NCI-H82 treated with DMSO at 0.1 percent for 48 hours (cell line): ENCODE results near the gene PIK3AP1.
"Not testable (repeated sequence)": the region's sequence is repeated elsewhere in the genome, so short reads cannot be mapped to it uniquely, and the experiment has no call there.

Source experiments
- DNase-seq: peaks from one replicate; lab custom pipeline; 2025; ENCODE audit not compliant: unreplicated experiment; lab: John Stamatoyannopoulos, UW

Gene PIK3AP1

GRCh38 chr10:96699613-96700012, 20.7 kb downstream of the PIK3AP1 start:
- no peak for DNase-seq

- DNase-seq, result not testable (repeated sequence)
These were observed 22.0 kb downstream of the PIK3AP1 start for GRCh38 chr10:96698305-96698704.

DNA sequence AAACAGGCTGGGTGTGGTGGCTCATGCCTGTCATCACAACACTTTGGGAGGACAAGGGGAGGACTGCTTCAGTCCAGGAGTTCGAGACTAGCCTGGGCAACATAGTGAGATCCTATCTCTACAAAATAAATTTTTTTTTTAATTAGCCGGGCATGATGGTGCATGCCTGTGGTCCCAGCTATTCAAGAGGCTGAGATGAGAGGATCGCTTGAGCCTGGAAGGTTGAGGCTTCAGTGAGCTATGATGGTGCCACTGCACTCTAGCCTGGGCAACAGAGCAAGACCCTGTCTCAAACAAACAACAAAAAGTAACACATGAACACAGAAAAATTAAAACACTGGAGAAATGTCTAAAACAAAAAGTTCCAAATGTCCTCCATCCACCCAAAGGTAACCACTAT, 22.9 kb downstream of the PIK3AP1 start:
- no peak for DNase-seq

DNA sequence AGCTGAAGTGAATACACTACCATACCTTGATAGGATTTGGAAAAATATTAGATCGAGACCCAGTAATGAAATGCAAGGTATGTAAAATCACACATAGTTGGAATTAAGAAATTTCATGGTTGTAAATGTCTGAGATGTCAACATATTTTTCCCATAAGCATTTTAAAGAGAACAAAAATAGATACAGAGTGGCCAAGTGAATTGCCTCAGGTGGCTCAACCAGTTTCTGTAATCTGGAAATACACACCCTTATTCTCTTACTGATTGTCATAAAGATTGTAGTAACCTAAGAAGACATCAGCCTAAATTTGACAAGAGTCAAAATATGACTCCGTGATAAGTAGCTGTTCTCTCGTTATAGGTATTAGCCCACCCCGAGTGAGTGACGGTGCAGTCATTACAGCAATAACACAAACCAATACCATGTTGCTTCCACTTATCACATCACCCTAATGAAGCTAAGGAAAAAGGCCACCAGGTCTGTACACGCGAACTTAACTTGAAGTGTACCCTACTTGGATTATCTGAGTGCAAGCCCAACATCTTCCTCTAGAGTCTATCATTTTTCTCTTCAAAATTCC, 23.4 kb downstream of the PIK3AP1 start:
- DNase-seq, result no peak

DNA sequence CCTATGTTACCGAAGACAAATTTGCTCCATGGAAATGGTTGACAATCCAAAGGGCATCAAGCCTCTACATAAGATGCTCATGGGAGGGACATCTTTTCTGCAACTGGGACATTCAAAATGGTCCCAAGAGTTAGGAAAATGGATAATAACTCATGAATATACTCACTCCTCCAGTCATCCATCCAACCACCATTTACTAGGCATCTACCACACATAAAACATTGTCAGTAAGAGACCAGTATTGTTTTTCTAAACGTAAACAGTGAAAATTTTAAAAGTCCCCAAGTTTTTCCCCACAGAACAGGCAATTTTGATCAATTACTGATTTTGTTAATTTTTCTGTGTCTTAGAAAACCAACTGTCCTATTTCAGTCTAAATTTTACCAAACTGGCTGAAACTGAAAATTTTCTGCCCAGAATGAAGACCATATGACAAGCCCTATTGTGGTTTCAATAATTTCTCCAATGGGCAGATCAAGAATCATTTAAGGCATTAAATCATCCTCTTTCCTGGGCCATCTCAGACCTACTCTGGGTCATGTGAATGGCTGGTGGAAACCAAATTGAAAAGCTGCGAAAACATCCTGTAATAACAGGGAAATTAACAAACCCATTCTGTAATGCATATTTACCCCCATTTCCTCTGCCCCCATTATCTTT, 24.2 kb downstream of the PIK3AP1 start:
- no peak for DNase-seq

DNA sequence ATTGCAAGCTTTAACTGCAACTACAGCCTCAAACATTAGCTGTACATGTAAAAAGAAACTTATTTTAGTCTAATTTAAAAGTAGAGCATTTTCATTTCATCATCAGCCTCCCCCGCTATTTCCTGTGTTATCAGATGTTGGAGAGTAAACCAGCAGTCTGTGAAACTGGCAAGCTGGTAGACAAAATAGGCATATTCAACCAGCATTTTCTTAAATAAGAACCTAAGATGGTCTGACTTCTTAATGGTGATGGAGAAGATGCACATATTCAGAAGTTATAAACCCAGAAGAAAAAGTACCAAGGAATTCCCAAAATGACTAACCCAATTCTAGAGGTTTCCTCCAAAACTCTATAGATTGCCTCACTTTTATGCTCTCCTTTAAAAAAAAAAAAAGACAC, 24.9 kb downstream of the PIK3AP1 start:
- DNase-seq, result no peak

DNA sequence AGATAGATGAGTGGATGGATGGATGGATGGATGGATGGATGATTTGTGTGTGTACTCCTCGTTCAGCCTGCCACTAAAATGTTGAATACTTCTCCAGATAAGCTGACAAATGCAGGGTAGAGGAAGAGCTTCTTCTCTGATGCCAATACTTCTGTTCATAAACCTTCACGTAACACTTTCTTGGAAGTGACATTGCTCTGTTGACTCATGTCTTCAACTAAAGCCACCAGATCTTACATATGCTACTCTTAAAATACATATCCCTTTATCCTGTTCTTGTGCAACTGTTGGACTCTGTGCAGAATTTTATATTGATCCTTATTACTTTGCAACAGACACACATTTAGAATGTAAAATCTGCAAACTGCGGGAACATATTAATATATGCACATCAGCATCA, 26.9 kb downstream of the PIK3AP1 start:
- no peak for DNase-seq

- no peak for DNase-seq
These were observed 27.9 kb downstream of the PIK3AP1 start for GRCh38 chr10:96692427-96692826.

GRCh38 chr10:96691761-96692160, 28.6 kb downstream of the PIK3AP1 start:
- no peak for DNase-seq

DNA sequence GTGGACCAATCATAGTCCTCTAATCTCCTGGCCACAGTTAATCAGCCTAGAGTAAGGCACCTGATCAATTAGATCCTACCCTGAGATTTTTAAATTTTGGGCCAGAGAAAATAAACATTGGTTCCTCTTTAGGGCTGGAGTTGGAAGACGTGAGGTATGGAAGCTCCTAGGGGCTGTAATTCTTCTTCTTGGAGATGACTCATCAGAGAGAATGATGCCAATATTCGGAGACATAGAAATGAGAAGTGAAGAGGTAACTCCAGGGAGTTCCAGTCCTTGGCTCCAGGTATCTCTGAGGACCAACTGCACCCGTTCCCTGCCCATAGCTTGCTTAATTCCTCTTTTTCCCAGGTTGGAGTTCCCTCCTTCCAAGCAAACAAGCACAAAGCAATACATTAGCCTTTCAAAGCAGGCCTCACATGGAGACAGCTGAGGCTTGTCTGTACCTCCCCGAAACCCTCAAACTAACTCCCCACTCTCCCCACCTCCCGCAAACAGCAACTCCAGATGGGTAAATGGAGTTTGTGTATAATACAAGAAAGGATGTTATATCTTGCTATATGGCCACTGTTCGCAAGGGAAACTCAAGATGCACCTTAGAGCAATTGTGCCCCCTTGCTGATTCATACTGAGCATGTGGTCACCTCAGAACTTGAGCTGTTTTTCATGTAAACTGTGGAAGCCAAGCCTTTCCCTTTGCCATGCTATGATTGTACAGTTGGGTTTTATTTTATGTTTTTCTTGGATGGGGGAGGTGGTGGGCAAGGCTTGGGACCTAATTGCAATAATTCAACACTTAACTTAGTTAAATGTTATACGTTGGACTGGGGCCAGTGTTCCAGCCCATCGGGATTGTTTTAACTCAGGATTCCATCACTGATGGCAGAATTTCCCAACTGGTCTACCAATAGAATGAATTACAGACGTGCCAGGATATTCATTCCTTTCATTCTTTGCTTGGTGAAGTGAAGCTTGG, 29.3 kb downstream of the PIK3AP1 start:
- no peak for DNase-seq

- DNase-seq, result no peak
These were observed 31.5 kb downstream of the PIK3AP1 start for GRCh38 chr10:96688789-96689188.

- no peak for DNase-seq
These were observed 32.8 kb downstream of the PIK3AP1 start for GRCh38 chr10:96687317-96688012.

- no peak for DNase-seq
These were observed 33.8 kb downstream of the PIK3AP1 start for GRCh38 chr10:96686514-96686913.

- no peak for DNase-seq
These were observed 35.0 kb downstream of the PIK3AP1 start for GRCh38 chr10:96685306-96685705.

DNA sequence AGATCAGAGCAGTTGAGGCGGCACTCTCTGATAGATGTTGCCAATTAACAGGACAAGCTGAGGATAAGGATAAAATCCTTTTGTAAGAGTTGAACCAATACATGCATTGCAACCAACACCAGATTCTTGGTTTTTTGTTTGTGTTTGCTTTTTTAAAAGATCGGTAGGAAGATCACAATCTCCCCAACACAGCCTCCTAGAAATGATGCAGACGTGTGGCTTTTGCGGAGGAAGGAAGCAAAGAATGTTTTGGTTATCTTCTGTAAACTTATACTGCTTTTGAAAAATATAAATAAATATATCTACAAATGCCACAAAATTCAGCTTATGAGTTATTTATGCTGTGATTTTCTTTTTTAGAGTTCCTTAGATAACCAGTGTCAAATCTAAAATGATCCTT, 35.5 kb downstream of the PIK3AP1 start:
- no peak for DNase-seq

GRCh38 chr10:96683710-96684109, 36.6 kb downstream of the PIK3AP1 start:
- DNase-seq, result no peak

DNA sequence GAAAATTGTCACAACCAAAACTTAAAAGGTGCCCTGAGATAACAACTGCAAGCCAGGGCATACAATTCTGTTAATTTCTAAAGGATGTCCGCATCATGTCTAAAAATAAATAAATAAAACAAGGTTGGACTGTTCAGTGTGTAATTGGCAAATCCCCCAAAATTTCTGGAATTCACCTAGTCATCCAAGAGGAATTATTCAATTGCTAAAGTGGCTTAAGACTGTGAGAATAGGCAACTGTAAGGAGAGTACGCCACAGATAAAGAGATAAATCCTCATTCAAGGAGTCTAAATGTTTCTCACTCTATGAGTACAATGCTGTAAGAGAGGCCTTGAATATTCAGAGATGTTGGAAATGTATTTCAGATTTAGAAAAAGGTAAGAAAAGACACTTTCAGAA, 37.2 kb downstream of the PIK3AP1 start:
- no peak for DNase-seq

GRCh38 chr10:96681524-96681923, 38.8 kb downstream of the PIK3AP1 start:
- DNase-seq, result no peak

- not testable (repeated sequence) for DNase-seq
These were observed 39.9 kb downstream of the PIK3AP1 start for GRCh38 chr10:96680463-96680862.

GRCh38 chr10:96678725-96679124, 41.6 kb downstream of the PIK3AP1 start:
- no peak for DNase-seq
